Activated CD8-positive, alpha-beta T cell treated with anti-CD3 and anti-CD28 coated beads for 36 hours (primary cell): ENCODE results near the gene COL10A1. TPM values are rescaled to one million over a fixed set of nuclear protein-coding genes. Genes with fewer than 3 reads are reported as not detected.

Source experiments
- ATAC-seq: fragments of 200-7000 bp; cut with Tn5 transposase; one replicate; pipeline ENCODE4 v1.10.0; 2021; ENCODE audit warnings: mild to moderate bottlenecking, moderate library complexity
- CTCF ChIA-PET: fragments of 350-600 bp; sonication (Branson Sonifier 250); formaldehyde crosslinking; loops from one replicate; lab custom pipeline; 2021; ENCODE audit warnings: antibody characterized with exemption; lab: Charles Lee
- POLR2A ChIA-PET: fragments of 350-600 bp; sonication (Branson Sonifier 250); formaldehyde crosslinking; loops from one replicate; lab custom pipeline; 2021; ENCODE audit warnings: antibody characterized with exemption; lab: Charles Lee
- DNase-seq: peaks from one replicate; pipeline ENCODE4 v3.0.0-alpha.2; 2020
- H3K27ac Mint-ChIP-seq: one replicate; pipeline ENCODE4 v1.8.0; 2021; ENCODE audit warnings: mild to moderate bottlenecking, mixed read lengths
- H3K27me3 Mint-ChIP-seq: one replicate; pipeline ENCODE4 v1.8.0; 2021; ENCODE audit warnings: mixed read lengths
- H3K36me3 Mint-ChIP-seq: one replicate; pipeline ENCODE4 v1.8.0; 2021; ENCODE audit warnings: low read depth, mixed read lengths
- H3K4me1 Mint-ChIP-seq: one replicate; pipeline ENCODE4 v1.8.0; 2021; ENCODE audit warnings: low read depth, mixed read lengths
- H3K4me3 Mint-ChIP-seq: one replicate; pipeline ENCODE4 v1.8.0; 2021; ENCODE audit warnings: mild to moderate bottlenecking, moderate library complexity, mixed read lengths
- H3K9me3 Mint-ChIP-seq: one replicate; pipeline ENCODE4 v1.8.0; 2021; ENCODE audit warnings: mixed read lengths
- intact Hi-C: fragments of 100-400 bp; cut with micrococcal nuclease; formaldehyde crosslinking; loops from one replicate; pipeline ENCODE4 v1.10.0; 2022
- total RNA-seq, 2 experiments: library from RNA; stranded (reverse); gene quantifications; one replicate each; pipeline ENCODE4 v1.2.3, GENCODE V29; 2021
- TF ChIP-seq, protein P1 (sequence below): fragments of 200-600 bp; IDR thresholded peaks from one replicate; pipeline ENCODE4 v1.8.0; 2022; ENCODE audit warnings: antibody characterized with exemption, mild to moderate bottlenecking

Gene COL10A1
- not detected for total RNA-seq

DNA sequence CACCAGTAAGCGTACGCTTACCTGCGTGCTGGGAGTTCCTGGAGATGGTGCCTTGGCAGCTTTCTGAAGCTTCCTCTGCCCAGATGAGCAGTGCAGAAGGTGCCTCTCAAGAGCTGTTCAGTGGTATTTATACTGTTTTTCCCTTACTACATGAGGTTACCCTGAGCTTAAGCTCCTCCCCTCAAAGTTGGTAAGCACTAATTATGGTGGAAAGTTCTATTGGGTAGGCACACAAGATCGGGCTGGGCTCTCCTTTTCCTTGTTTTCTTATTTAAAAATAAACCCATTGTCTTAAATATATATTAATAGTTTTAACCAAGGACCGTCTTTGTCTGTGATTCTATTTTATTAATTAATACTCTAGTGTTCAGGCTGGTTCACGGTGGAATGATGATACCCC, at the start of gene COL10A1:
TSS of gene COL10A1 (minus strand) at position 101 of the 400 bp plus-strand sequence. CDS start 640 bp downstream, outside the sequence.
- Mint-ChIP-seq H3K27me3 (no peaks in the 10 kb centered on the region), H3K4me1 (no peaks in the 10 kb centered on the region), H3K27ac (no peak within 1 kb of the TSS), H3K4me3 (no peak within 1 kb of the TSS), H3K36me3 (peaks cover 2% of the 10 kb centered on the region), H3K9me3 (no peaks in the 10 kb centered on the region)
- intact Hi-C loops = no loop called here
- ChIA-PET POLR2A (no interaction called here), CTCF (interaction anchor here (0.7 kb wide), 1 partner anchor 14 kb away, joined by 3 read pairs; no protein-coding TSS in a partner anchor)
- DNase-seq (no peak), ATAC-seq (no peak)
- TF ChIP-seq, protein P1, sequence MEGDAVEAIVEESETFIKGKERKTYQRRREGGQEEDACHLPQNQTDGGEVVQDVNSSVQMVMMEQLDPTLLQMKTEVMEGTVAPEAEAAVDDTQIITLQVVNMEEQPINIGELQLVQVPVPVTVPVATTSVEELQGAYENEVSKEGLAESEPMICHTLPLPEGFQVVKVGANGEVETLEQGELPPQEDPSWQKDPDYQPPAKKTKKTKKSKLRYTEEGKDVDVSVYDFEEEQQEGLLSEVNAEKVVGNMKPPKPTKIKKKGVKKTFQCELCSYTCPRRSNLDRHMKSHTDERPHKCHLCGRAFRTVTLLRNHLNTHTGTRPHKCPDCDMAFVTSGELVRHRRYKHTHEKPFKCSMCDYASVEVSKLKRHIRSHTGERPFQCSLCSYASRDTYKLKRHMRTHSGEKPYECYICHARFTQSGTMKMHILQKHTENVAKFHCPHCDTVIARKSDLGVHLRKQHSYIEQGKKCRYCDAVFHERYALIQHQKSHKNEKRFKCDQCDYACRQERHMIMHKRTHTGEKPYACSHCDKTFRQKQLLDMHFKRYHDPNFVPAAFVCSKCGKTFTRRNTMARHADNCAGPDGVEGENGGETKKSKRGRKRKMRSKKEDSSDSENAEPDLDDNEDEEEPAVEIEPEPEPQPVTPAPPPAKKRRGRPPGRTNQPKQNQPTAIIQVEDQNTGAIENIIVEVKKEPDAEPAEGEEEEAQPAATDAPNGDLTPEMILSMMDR = no peak

DNA sequence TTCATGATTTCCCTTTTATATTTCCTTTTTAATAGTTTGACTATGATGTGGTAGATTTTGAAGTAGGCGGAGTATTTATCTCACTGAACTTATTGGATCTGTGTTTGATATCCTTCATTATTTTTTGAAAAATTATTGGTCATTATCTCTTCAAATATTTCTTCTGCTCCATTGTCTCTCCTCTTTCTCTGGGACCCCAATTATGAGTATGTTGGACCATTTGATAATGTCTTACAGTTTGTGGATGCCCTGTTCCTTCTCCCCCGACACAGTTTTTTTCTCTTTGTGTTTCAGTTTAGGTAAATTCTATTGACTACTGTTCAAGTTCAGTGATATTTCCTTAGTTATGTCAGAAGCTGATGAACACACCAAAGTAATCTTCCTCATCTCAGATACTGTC, 49.4 kb upstream of the COL10A1 start:
- Mint-ChIP-seq H3K36me3 (peaks cover 28% of the 10 kb centered on the region), H3K27me3 (no peaks in the 10 kb centered on the region), H3K9me3 (peaks cover 16% of the 10 kb centered on the region), H3K27ac (no peak overlapping the region), H3K4me1 (no peaks in the 10 kb centered on the region), H3K4me3 (no peak overlapping the region)
- POLR2A ChIA-PET = no interaction called here
- intact Hi-C loops = no loop called here
- DNase-seq (no peak), ATAC-seq (no peak)
- TF ChIP-seq, protein P1 = no peak
- CTCF ChIA-PET = no interaction called here

DNA sequence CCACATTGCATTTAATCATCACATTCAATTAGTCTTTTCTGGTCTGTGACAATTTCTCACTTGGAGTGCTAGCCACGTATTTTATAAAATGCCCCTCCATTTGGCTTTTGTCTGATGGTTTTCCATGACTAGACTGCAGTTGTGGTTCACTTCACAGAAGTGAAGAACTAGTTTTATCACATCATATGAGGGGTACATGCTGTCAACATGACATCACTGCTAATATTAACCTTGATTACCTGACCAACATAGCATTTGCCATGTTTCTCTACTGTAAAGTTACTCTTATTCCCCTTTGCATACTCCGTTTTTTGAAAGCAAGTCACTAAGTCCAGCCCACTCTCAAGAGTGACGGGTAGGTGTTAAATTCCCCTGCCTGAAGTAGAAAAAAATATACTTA, 48.0 kb upstream of the COL10A1 start:
- TF ChIP-seq, protein P1 = no peak
- Mint-ChIP-seq H3K27ac (no peak overlapping the region), H3K9me3 (peaks cover 16% of the 10 kb centered on the region), H3K4me3 (no peak overlapping the region), H3K4me1 (no peaks in the 10 kb centered on the region), H3K36me3 (peaks cover 29% of the 10 kb centered on the region), H3K27me3 (no peaks in the 10 kb centered on the region)
- no peak for DNase-seq
- ChIA-PET POLR2A (no interaction called here), CTCF (no interaction called here)
- ATAC-seq = no peak
- intact Hi-C loops = no loop called here

DNA sequence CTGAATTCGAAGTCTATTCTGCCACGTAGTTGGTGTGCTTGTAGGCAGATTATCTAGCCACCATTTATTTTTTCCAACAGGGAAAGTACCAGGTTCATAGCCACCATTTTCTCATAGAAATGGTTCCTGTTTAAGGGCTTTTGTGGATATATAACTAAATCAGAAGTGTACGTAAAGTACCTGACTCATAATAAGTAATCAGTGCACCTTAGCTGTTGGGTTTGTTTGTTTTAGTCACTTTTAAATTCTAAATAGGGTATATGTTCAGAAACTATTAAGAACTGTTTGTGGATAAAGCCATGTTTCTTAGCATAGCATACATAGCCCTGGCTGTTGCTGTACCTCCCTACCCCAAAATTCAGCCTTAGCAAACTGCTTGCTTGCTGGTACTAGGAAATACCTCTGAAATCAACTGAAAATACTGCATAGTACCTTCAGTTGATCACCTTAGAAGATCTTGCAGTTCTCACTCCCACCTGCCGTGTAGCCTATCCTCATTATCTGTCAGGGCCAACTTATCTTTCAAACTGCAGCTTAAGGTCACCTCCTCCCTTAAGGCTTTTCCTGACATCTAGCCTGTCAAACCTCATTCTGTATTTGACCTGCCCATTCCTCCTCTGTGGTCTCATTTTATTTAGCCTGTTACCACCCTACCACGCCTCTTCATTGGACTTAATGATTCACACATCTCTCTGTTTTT, 44.6 kb upstream of the COL10A1 start:
- no peak for ATAC-seq
- CTCF ChIA-PET = no interaction called here
- Mint-ChIP-seq H3K27me3 (no peaks in the 10 kb centered on the region), H3K4me3 (no peak overlapping the region), H3K27ac (no peak overlapping the region), H3K4me1 (no peaks in the 10 kb centered on the region), H3K9me3 (peaks cover 15% of the 10 kb centered on the region), H3K36me3 (peaks cover 30% of the 10 kb centered on the region)
- no peak for DNase-seq
- TF ChIP-seq, protein P1 = no peak
- intact Hi-C loops = no loop called here
- POLR2A ChIA-PET = no interaction called here

DNA sequence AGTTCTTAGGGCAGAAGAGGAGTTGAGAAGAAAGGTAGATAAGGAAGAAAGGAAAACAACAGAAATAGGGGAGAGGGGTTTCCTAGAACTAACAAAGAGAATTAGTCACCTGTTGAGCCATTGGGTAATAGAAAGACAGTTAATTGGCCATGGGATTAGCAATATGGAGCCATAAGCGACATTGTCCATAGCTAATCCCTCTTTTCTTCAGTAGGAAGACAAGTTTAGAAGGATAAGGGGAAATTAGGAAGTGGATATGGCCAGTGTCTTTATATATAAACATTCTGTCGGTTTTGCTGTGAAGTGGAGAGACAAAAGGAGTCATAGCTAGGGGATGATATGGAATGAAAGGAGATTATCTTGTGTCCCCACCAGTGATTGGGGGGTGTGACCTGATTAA, 43.9 kb upstream of the COL10A1 start:
- H3K27me3 Mint-ChIP-seq = no peaks in the 10 kb centered on the region
- CTCF ChIA-PET = no interaction called here
- ATAC-seq (no peak), DNase-seq (no peak)
- peaks cover 10% of the 10 kb centered on the region for H3K9me3 Mint-ChIP-seq
- no peak overlapping the region for H3K27ac Mint-ChIP-seq
- POLR2A ChIA-PET = interaction anchor here (0.6 kb wide), 1 partner anchor 200 kb away, joined by 7 read pairs; no protein-coding TSS in a partner anchor
- intact Hi-C loops = no loop called here
- H3K4me1 Mint-ChIP-seq = no peaks in the 10 kb centered on the region
- no peak overlapping the region for H3K4me3 Mint-ChIP-seq
- TF ChIP-seq, protein P1 = no peak
- peaks cover 28% of the 10 kb centered on the region for H3K36me3 Mint-ChIP-seq
